NOMO-1 treated with DMSO at 0.1 percent for 48 hours (cell line): ENCODE data around the gene AUTS2.

Source experiments
- DNase-seq: peaks from one replicate; lab custom pipeline; 2025; ENCODE audit not compliant: unreplicated experiment; lab: John Stamatoyannopoulos, UW

The AUTS2 gene

GRCh38 chr7:70392256-70392876 is 794.1 kb downstream of the AUTS2 start:
- no peak for DNase-seq

GRCh38 chr7:70392877-70393435 is 794.7 kb downstream of the AUTS2 start:
- no peak for DNase-seq

DNA sequence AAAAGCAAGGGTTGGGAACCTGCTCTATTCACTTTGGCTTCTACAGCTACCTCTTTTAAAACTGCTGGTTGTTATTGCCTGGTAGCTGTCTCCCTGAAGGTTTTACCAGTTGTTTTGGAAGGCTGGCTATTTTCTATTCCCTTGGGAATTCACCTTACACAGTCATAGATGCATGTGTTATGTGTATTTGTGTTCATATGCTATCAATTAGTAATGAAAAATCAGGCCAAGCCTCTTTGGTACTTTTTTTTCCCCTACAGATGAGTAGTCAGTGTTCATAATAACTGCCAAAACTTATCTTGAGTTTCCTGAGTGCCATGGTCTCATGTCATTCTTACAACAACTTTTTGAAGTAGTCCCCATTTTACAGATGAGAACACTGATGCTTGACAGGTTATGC is 795.7 kb downstream of the AUTS2 start:
- DNase-seq: no peak

DNA sequence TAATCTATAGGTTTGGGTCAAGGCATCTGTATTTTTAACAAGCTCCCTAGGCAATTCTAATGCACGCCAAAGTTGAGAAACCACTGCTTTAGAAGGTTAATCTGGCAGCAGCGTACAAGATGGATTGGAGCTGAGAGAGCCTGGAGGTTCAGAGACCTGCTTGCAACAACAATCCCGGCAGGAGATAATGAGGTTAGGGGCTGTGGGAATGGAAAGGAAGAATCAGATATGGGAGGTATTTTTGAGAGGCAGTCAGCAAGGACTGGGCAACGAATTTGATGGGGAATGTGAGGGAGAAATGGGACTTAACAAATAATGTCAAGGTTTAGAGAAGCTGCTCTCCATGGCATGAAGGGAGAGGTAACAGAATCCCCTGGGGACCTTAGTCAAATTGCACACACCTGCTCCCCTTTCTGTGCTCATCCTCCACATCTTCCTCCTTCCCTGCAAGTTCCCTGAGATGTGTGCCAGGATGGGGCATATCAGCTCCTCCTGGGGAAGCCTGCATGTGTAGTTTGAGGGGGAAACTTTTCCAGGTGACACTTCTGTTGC is 802.6 kb downstream of the AUTS2 start:
- DNase-seq: no peak

GRCh38 chr7:70402069-70402468 is 803.8 kb downstream of the AUTS2 start:
- no peak for DNase-seq

- DNase-seq: no peak
Observed at GRCh38 chr7:70405241-70405640, 807.0 kb downstream of the AUTS2 start.

DNA sequence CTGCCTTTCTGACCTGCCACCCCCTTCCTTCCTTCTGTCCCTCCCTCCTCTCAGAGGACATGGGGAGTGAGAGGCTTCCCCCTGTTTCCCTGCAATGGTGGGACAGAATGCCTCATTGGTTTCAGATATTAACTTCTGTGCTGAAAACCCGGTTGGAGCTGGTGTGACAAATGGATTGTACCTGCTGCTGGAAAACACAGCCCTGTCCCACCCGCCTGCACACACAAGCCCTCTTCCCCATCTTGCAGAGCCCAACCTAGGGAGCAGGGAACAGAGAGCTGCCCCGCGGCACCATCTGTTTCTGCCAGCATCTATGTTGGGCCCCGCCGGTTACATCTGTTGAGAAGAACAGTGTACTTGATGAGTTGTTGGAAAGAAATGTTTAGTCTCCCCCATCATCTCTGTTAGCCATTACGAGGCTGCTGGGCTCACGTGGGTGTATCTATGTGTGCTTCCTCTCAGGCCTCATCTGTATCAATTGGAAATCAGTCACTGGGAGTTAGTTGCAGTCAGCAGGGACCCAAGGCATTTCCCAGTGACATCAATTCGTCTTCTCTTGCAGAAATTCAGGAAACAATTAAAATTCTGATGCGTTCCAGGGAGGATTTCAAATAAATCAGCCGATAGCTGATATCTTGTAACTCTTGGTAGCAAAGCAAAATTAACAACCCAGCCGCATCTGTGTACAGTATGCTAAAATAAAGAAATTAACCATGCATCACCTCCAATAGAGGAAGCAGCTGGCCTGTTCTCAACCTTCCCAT is 808.1 kb downstream of the AUTS2 start:
- no peak for DNase-seq

GRCh38 chr7:70406950-70407209 is 808.6 kb downstream of the AUTS2 start:
- no peak for DNase-seq

- DNase-seq: no peak
Observed at GRCh38 chr7:70408477-70408876, 810.2 kb downstream of the AUTS2 start.

DNA sequence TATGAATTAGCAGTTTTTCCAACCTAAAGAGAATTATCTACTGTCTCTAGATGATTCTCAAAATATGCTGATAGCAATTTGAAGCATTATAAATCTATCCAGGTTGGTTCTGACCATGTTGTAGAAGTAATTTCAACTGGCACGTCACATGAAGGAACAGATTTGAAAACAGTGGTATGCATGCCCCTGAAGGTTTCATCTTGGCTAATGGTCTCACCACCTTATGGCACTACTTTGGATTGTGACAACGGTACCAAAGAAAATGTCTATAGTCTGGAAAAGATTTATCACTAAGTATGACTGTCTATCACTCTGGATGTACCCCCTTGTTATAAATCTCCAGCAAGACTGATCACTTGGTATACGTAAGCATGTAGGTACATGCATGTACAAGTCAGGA is 810.6 kb downstream of the AUTS2 start:
- no peak for DNase-seq

GRCh38 chr7:70410134-70410750 is 812.0 kb downstream of the AUTS2 start:
- DNase-seq: no peak

DNA sequence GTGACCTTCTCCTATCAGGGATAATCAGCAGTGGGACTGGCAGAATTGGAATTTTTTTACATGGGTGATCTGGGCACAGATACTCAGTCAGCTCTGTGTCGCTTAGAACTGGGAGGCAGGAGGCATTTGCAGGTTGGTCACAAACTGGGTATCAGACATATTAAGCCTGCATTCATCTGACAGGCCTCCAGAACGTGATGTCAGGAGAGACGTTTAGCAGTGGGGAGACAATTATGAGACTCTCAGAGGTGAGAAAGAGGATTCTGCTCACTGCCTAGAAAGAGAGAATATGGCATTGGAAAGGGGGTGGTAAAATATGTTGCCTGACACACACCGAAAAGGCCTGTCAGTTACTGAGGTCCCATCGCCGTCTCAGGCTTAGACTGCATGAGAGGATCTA is 816.1 kb downstream of the AUTS2 start:
- DNase-seq: no peak

GRCh38 chr7:70415179-70415972 is 817.1 kb downstream of the AUTS2 start:
- no peak for DNase-seq

DNA sequence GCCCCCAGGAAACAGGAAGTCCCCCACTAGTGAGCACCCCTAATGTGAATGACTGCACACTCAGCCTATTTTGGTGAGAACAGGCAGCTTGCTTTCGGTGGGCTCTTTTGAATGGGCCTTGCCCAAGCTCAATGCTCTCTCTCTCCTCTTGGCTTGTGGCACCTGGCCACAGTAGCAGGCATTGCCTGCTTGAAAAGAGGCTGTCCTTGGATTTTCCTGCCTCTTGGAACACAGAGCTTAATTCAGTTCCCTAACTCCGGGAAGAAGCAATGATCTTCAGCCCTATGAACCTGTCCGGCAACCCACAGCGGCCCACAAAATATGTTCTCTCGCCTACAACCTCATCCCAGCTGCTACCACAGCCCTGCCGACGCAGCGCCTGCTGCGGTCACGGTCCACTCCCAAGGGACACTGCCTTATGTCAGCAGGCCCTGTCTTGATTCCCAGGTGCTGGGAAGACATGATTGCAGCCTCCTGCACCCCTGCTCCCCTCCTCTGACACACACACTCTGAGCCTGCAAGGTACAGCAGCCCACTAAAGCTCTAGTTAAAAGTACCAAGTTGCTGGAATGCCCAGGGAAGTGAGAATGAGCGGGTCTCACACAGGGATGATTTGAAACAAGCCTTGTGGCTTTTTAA is 818.2 kb downstream of the AUTS2 start:
- DNase-seq: no peak

DNA sequence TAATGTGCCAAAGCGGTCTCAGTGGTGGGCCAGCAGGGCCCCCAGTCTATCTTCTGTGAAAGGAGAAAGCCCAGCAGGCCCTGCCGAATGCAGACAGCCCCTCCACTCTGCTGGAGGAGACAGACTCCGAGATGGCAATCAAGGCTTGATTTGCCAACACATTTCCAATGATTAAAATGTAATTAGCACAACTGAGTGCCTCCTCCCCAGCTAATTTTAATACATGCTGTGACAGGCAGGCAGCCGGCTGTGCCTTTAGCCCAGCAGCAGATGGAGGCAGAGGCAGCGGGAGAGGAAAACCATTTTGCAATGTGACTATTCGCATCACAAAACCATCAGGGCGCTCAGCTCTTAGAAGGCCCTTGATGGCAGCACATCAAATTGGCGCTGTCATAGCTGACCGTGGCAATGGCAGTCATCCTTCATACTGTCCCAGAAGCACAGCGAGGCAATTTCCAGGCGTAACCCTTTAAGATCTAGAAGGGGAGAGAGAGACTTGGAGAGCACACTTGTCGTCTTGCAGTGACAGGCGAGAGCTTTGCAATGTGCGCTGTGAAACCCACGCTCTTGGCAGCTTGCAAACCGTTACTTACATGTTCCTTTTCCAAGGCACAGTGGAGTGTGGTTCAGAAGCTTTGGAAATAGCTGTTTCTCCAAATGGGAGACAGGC is 818.8 kb downstream of the AUTS2 start:
- DNase-seq: no peak

DNA sequence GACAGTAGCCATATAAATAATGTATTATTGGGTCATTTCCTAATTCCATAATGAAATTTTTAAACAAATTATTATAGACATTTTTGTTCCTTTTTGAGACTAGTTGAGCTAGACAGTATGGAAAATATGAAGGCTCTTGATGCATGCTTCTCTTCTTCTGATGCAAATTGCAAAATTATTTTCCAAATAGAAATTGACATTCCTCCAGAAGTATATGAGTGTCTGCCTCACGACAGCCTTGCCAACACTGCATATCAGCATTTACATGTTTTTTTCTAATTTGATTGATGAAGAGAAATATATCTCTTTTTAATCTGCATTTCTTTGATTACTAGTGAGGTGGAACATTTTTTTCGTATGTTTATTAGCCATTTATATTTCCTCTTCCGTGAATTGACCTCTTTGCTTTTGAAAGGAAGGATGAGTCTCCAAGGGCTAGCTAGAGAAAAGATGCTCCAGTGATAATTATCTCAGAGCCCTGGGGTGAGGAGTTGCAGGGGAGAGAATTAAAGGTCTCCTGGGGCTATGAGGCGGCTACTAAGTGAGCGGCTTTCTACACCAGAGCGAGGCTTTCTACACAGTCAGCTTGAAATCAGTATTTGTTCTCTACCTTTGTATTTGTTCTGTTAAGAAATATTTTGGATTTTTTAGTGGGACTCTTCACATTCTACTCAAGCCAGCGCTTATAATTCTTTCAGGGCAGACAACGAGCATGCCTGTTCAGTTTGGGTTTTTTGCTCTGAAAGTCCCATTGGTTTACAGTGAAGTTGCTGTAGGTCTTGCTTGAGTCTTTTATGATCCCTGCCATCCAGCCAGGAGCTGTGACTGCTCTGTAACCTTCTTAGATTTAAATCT is 821.5 kb downstream of the AUTS2 start:
- no peak for DNase-seq

DNA sequence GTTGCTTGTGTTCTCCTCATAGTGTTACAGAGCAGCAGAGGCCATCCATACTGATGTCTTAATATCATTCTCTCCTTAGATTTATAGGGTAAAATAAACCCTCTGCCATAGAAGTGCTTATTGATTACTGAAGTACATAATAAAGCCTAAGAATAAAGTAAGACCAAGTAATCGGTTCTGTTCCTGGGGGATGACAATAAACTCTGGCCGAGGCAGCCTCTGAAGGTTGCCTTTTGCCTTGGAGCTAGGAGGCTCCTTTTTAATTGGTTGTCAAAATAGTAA is 822.0 kb downstream of the AUTS2 start:
- no peak for DNase-seq

DNA sequence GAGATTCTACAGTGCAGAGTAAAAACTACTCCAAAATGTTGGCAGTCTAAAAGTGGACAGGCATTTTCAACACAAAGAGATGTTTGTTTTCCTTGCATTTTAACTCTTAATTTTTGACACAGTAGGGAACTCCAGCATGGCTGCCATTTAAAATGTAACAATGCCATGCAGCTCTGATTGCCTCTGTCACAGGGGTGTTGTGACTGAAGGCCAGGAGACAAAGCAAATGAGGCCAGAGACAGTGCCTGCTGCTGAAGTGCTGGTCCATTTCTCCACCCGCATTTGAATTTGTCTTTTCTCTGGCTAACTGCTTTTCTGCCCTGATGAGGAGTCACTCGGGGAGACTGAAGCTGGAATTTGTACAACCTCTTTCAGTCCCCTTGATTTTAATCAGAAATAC is 823.0 kb downstream of the AUTS2 start:
- DNase-seq: no peak

DNA sequence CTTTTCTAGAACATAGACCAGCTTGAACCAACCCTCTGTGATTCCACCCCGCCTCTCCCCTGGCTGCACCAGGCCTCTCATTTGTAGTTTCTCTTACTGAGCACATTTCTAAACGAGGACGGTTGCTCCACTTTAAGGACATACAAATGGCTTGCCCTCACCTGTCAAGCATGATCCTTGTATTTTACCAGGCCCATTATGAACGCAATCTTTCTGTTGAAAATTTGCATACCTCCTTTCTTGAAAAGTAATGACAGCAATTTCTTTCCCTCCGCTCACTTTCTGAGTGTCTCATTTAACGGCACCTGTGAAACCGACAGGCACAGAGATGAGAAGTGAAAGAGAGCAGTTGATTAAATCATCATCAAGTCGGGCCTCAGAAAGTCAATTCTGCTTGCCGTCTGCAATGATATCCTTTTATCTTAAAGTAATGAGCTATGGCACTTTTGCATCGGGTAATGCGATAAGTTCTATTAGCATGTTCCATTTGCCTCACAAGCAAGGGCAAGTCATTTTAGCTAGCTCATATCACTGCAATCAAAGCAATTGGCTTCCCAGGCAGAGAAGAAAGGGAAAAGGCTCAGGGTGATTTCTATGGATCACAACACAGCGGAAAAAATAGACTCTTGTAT is 828.1 kb downstream of the AUTS2 start:
- peak; percentile 12 for DNase-seq
